Epithelial cell of proximal tubule (primary cell): Measurements from ENCODE around the gene DET1. TPM values are rescaled to one million over a fixed set of nuclear protein-coding genes. Genes with fewer than 3 reads are reported as not detected.
"Not testable (repeated sequence)": the region's sequence is repeated elsewhere in the genome, so short reads cannot be mapped to it uniquely, and the experiment has no call there.

Source experiments
- DNase-seq: peaks from one replicate; pipeline ENCODE4 v3.0.0-alpha.2; 2011; ENCODE audit warnings: low read depth
- H3K4me3 ChIP-seq: 2 replicates; pipeline ENCODE4 v1.5.1; 2011; ENCODE audit warnings: low read depth, mild to moderate bottlenecking, low read length
- total RNA-seq: library from RNA; depleted of rRNA; stranded (reverse); fragments of >200 nt; gene quantifications from 2 replicates; pipeline ENCODE4 v1.2.3, GENCODE V29; 2015
- TF ChIP-seq, protein P1 (sequence below): conservative IDR thresholded peaks from 2 replicates; pipeline ENCODE4 v1.5.1; 2012; ENCODE audit warnings: low read depth, mild to moderate bottlenecking, low read length

The DET1 gene
- total RNA-seq, 1 donor from 2014 or later = 4.3 TPM

DNA sequence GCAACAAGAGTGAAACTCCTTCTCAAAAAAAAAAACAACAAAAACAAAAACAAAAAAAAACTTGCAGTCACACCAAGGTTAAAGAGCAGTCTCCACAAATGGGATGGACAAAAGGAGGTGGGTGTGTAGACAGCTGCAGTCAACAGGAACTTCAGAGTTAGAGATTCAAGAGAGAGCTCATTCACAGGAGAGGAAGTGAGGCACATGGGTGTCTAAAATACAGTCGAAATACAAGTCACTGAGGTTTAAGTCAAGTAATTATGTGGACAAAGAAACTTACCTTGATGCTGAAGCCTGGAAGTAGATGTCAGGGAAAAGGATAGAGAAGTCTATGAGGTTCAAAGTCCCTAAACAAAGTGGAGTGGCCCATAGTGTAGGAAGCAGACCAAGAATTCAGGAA is 64.2 kb downstream of the DET1 start:
- no peak for DNase-seq
- TF ChIP-seq, protein P1, sequence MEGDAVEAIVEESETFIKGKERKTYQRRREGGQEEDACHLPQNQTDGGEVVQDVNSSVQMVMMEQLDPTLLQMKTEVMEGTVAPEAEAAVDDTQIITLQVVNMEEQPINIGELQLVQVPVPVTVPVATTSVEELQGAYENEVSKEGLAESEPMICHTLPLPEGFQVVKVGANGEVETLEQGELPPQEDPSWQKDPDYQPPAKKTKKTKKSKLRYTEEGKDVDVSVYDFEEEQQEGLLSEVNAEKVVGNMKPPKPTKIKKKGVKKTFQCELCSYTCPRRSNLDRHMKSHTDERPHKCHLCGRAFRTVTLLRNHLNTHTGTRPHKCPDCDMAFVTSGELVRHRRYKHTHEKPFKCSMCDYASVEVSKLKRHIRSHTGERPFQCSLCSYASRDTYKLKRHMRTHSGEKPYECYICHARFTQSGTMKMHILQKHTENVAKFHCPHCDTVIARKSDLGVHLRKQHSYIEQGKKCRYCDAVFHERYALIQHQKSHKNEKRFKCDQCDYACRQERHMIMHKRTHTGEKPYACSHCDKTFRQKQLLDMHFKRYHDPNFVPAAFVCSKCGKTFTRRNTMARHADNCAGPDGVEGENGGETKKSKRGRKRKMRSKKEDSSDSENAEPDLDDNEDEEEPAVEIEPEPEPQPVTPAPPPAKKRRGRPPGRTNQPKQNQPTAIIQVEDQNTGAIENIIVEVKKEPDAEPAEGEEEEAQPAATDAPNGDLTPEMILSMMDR = no peak
- no peak overlapping the region for H3K4me3 ChIP-seq

DNA sequence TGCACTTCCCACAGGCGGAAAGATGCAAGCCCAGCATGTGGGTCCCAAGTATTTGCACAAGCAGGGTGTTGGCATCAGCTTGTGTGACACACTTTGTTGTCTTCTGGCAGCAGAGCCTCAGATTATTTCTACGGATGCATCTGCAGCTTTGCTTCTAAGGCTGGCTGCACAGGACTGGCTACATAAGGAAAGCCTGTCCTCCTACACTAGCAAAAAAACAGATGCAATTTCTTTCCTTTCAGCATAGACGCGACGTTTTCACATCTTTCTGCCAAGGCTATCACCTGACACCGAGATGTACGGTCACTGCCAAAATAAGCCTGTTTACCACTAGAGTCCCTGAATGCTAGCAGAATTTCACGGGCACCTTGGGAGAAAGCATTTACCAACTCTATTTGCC is 65.5 kb downstream of the DET1 start:
- DNase-seq = no peak
- no peak overlapping the region for H3K4me3 ChIP-seq
- TF ChIP-seq, protein P1 = no peak

DNA sequence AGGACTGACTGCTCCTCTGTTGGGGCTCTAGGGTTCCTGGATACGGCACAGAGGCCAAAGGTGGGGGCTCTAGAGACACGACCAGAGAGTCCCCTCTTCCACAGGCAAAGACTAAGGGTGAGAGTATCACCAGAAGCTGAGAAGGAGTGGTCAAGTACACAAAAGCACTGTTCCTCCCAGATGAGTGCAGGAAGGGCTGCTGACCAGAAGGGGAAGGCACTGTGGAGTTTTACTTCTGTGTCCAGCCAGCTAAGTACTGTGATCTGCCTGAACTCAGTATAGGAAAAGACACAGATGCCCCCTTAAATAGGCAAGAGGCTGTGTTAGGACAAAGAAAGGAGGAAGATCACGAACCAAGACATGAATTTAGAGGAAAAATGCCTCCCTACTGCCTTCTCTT is 67.3 kb downstream of the DET1 start:
- DNase-seq = no peak
- TF ChIP-seq, protein P1 = no peak
- no peak overlapping the region for H3K4me3 ChIP-seq

DNA sequence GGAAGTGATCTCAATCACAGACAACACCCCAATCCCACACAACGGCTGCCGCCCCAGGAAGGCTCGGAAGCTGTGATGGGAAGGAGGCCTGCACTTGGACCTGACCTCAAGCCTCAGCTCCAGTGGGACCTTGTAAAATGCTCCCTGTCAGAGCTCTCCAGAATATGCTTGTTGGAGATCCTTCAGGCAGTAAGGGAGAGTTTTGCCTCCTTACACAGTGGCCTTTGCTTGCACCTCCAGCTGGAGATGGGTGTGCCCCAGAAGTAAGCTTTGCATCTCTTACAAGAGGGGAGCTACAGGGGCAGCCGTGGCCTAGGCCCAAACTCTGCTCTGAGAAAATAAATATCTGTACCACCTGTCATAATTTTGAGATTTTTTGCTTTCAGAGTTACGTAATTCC is 68.6 kb downstream of the DET1 start:
- no peak overlapping the region for H3K4me3 ChIP-seq
- no peak for DNase-seq
- TF ChIP-seq, protein P1 = no peak

DNA sequence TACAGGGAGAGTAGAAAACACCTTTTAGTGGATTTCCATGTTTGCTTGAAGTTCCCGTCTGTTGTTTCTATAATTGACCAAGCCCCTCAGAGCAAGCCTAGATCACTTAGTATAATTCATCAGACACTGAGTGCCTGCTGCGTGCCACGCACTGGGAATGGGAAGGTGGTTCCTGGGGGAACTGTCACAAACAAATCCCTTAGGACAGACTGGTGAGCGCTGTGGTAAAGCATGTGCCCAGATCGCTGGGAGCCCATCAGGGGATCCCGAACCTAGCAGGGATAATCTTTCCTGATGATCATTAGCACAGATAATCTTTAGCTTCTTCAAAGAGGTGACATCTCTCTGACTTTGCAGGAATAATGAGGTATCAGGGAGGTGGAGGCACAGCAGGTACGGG is 69.4 kb downstream of the DET1 start:
- no peak for DNase-seq
- TF ChIP-seq, protein P1 = no peak
- H3K4me3 ChIP-seq = no peak overlapping the region

DNA sequence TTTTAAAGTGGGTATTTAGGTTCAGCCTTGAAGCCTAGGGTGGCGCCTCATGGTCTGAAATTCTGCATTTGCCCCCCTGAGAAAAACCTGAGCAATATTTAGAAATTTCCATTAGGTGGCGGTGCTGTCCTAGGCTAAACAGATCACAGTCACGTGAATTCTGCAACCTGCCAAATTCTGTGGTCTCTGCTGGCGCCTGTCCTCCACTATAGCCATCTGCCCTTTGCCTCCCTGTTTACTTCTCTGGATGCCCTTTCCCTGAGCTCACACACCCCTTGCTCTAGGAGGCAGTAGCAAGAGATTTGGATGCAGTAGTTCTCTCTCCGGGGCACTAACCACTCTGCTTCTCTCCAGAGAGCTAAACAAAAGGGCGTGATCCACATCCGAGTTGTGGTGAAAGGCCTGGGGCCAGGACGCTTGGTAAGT is 69.8 kb downstream of the DET1 start:
- DNase-seq = no peak
- TF ChIP-seq, protein P1 = peak; percentile 66
- H3K4me3 ChIP-seq = no peak overlapping the region

DNA sequence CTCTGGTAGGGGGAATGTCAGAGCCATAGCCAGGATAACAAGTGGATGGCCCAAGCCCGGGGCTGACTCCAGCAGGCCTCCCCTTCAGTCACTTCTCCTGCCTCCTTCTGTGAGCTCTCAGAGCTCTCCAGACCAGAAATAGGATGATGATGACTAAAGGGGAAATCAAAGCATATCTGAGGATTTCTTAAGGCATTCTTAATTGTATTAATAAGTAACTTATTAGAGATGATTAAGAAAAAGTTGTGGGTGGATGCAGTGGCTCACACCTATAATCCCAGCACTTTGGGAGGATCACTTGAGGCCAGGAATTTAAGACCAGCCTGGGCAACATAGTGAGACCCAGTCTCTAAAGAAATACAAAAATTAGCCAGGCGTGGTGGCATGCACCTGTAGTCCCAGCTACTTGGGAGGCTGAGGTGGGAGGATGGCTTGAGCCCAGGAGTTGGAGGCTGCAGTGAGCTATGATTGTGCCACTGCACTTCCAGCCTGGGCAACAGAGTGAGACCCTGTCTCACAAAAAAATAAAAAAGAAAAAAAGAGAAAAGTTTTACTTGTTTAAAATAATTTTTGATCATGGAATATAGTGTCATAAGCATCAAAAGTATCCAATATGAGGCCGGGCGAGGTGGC is 72.7 kb downstream of the DET1 start:
- DNase-seq = peak; percentile 72
- H3K4me3 ChIP-seq = not testable (repeated sequence)
